Measurements from ENCODE around the gene TH.
"Not testable (repeated sequence)": the region's sequence is repeated elsewhere in the genome, so short reads cannot be mapped to it uniquely, and the experiment has no call there.

TH gene

GRCh38 chr11:2132246-2132645 is 39.4 kb downstream of the TH start:
- FAIRE-seq (no peak), DNase-seq (ENCODE audit: insufficient read length, low spot score) (no peak)

GRCh38 chr11:2131371-2132236 is 40.0 kb downstream of the TH start:
- FAIRE-seq, result peak; percentile 97

GRCh38 chr11:2130881-2131352 is 40.7 kb downstream of the TH start:
- FAIRE-seq, result no peak
- no peak for DNase-seq (ENCODE audit: insufficient read length, low spot score)

More at GRCh38 chr11:2131371-2132236, 40.0 kb downstream of the TH start:
- DNase-seq (ENCODE audit: insufficient read length, low spot score), result no peak

GRCh38 chr11:2129699-2130366 is 41.8 kb downstream of the TH start:
- no peak for DNase-seq (ENCODE audit: insufficient read length, low spot score)
- no peak for FAIRE-seq

GRCh38 chr11:2129308-2129698 is 42.3 kb downstream of the TH start:
- DNase-seq (ENCODE audit: insufficient read length, low spot score) (no peak), FAIRE-seq (no peak)

GRCh38 chr11:2128511-2129307 is 42.9 kb downstream of the TH start:
- FAIRE-seq (no peak), DNase-seq (ENCODE audit: insufficient read length, low spot score) (no peak)

- no peak for FAIRE-seq
These were observed 43.5 kb downstream of the TH start for GRCh38 chr11:2128130-2128510.

GRCh38 chr11:2127482-2128129 is 44.0 kb downstream of the TH start:
- DNase-seq (ENCODE audit: insufficient read length, low spot score), result no peak
- FAIRE-seq, result no peak

More at GRCh38 chr11:2128130-2128510, 43.5 kb downstream of the TH start:
- no peak for DNase-seq (ENCODE audit: insufficient read length, low spot score)

GRCh38 chr11:2126520-2127085 is 45.0 kb downstream of the TH start:
- no peak for DNase-seq (ENCODE audit: insufficient read length, low spot score)

GRCh38 chr11:2124736-2125484 is 46.7 kb downstream of the TH start:
- not testable (repeated sequence) for DNase-seq (ENCODE audit: insufficient read length, low spot score)
- FAIRE-seq, result peak; percentile 93

More at GRCh38 chr11:2126520-2127085, 45.0 kb downstream of the TH start:
- peak; percentile 80 for FAIRE-seq

- no peak for FAIRE-seq
- no peak for DNase-seq (ENCODE audit: insufficient read length, low spot score)
These were observed 48.0 kb downstream of the TH start for GRCh38 chr11:2123628-2123960.

- no peak for DNase-seq (ENCODE audit: insufficient read length, low spot score)
- FAIRE-seq, result no peak
These were observed 48.5 kb downstream of the TH start for GRCh38 chr11:2122907-2123627.

- FAIRE-seq (no peak), DNase-seq (ENCODE audit: insufficient read length, low spot score) (no peak)
These were observed 49.3 kb downstream of the TH start for GRCh38 chr11:2122222-2122906.

GRCh38 chr11:2121227-2122130 is 50.1 kb downstream of the TH start:
- FAIRE-seq (no peak), DNase-seq (ENCODE audit: insufficient read length, low spot score) (no peak)

GRCh38 chr11:2120359-2121100 is 51.1 kb downstream of the TH start:
- DNase-seq (ENCODE audit: insufficient read length, low spot score) (no peak), FAIRE-seq (no peak)

- no peak for FAIRE-seq
These were observed 52.9 kb downstream of the TH start for GRCh38 chr11:2118677-2119076.

GRCh38 chr11:2116680-2117079 is 54.9 kb downstream of the TH start:
- DNase-seq (ENCODE audit: insufficient read length, low spot score) (no peak), FAIRE-seq (no peak)

More at GRCh38 chr11:2118677-2119076, 52.9 kb downstream of the TH start:
- DNase-seq (ENCODE audit: insufficient read length, low spot score), result no peak
